Testis (tissue), 3 donors: Measurements from ENCODE around the gene RERE. TPM values are rescaled to one million over a fixed set of nuclear protein-coding genes. Genes with fewer than 3 reads are reported as not detected.

Experiments
- DNase-seq: peaks from one replicate; pipeline ENCODE4 v3.0.0-alpha.2; 2019
- H3K27ac ChIP-seq, 2 donors: fragments of 200-600 bp; sonication (generic); one replicate each; pipeline ENCODE4 v1.5.1; 2019
- H3K27me3 ChIP-seq: fragments of 200-600 bp; sonication (generic); one replicate; pipeline ENCODE4 v1.5.1; 2019
- H3K36me3 ChIP-seq: fragments of 200-600 bp; sonication (generic); one replicate; pipeline ENCODE4 v1.5.1; 2017; ENCODE audit warnings: low read depth; ENCODE audit errors: missing control alignments
- H3K4me1 ChIP-seq: fragments of 200-600 bp; sonication (generic); one replicate; pipeline ENCODE4 v1.5.1; 2019
- H3K4me3 ChIP-seq, 2 donors: fragments of 200-600 bp; sonication (generic); one replicate each; pipeline ENCODE4 v1.5.1; 2017 to 2019
- H3K9me3 ChIP-seq: fragments of 200-600 bp; sonication (generic); one replicate; pipeline ENCODE4 v1.5.1; 2017
- POLR2A ChIP-seq: fragments of 450-650 bp; IDR thresholded peaks from one replicate; pipeline ENCODE4 v1.6.1; 2017; ENCODE audit warnings: antibody characterized with exemption, mild to moderate bottlenecking, moderate library complexity
- WGBS, 2 donors: methylation state at CpG; one replicate each; pipeline ENCODE4 v1.1.5; 2018; 5-methylcytosine and 5-hydroxymethylcytosine counted together
- intact Hi-C: fragments of 100-400 bp; cut with DNase I; formaldehyde crosslinking; loops from one replicate; pipeline ENCODE4 v1.15.1; 2023; ENCODE audit warnings: low total_unique reads
- polyA plus RNA-seq: library from polyadenylated mRNA; stranded (reverse); fragments of 350-450 nt; fragmentation: Illumina TruSeq; extraction: RNeasy Lipid Tissue Mini Kit (QIAGEN cat#74804); gene quantifications from one replicate; pipeline ENCODE4 v1.2.3, GENCODE V29; 2014; ENCODE audit warnings: low read depth, low replicate concordance; ENCODE audit not compliant: insufficient read depth
- total RNA-seq, 2 donors: library from RNA; depleted of rRNA; stranded (reverse); fragments of >200 nt; gene quantifications; one replicate each; pipeline ENCODE4 v1.2.3, GENCODE V29; 2016
- TF ChIP-seq, protein P1 (sequence below), 3 experiments: fragments of 450-650 bp in 2 of 3; fragments of 200-600 bp in 1 of 3; sonication (generic) in 1 of 3; IDR thresholded peaks; one replicate each; pipeline ENCODE4 v1.5.1; 2016 to 2019; ENCODE audit warnings: antibody characterized with exemption in 3 of 3, mild to moderate bottlenecking in 2 of 3, moderate library complexity in 1 of 3

The RERE gene
- total and polyA plus RNA-seq, 3 donors from 2014 or later = 90.8 to 229 (median 203) TPM

- peaks cover 50% of the 10 kb centered on the region for H3K4me1 ChIP-seq
- peak overlapping the region; percentile 62 to 65 for H3K27ac ChIP-seq
- no peak overlapping the region for H3K4me3 ChIP-seq
- intact Hi-C loops = no loop called here
- WGBS, 2 donors = 48 to 57% methylated on average over 8 of the region's 8 CpGs
- DNase-seq = no peak
- H3K27me3 ChIP-seq = no peaks in the 10 kb centered on the region
- H3K36me3 ChIP-seq = no peaks in the 10 kb centered on the region
- H3K9me3 ChIP-seq = no peaks in the 10 kb centered on the region
- TF ChIP-seq, protein P1, sequence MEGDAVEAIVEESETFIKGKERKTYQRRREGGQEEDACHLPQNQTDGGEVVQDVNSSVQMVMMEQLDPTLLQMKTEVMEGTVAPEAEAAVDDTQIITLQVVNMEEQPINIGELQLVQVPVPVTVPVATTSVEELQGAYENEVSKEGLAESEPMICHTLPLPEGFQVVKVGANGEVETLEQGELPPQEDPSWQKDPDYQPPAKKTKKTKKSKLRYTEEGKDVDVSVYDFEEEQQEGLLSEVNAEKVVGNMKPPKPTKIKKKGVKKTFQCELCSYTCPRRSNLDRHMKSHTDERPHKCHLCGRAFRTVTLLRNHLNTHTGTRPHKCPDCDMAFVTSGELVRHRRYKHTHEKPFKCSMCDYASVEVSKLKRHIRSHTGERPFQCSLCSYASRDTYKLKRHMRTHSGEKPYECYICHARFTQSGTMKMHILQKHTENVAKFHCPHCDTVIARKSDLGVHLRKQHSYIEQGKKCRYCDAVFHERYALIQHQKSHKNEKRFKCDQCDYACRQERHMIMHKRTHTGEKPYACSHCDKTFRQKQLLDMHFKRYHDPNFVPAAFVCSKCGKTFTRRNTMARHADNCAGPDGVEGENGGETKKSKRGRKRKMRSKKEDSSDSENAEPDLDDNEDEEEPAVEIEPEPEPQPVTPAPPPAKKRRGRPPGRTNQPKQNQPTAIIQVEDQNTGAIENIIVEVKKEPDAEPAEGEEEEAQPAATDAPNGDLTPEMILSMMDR (IDR thresholded peaks at IDR 0.05) = no peak
- no peak for TF ChIP-seq POLR2A
Measured at GRCh38 chr1:8363186-8363766, 454.2 kb downstream of the RERE start.

- intact Hi-C loops = no loop called here
- Histone ChIP-seq H3K36me3 (no peaks in the 10 kb centered on the region), H3K27me3 (no peaks in the 10 kb centered on the region), H3K4me1 (peaks cover 50% of the 10 kb centered on the region), H3K4me3 (no peak overlapping the region), H3K27ac (peak overlapping the region; percentile 62 to 65), H3K9me3 (no peaks in the 10 kb centered on the region)
- 65 to 82% methylated on average over 13 of the region's 13 CpGs for WGBS, 2 donors
- TF ChIP-seq, protein P1 (IDR thresholded peaks at IDR 0.05) = no peak
- DNase-seq = no peak
Measured at GRCh38 chr1:8362701-8363101, 454.7 kb downstream of the RERE start.

- Histone ChIP-seq H3K4me1 (peaks cover 51% of the 10 kb centered on the region), H3K9me3 (no peaks in the 10 kb centered on the region), H3K27me3 (no peaks in the 10 kb centered on the region), H3K36me3 (no peaks in the 10 kb centered on the region), H3K4me3 (no peak overlapping the region), H3K27ac (peak overlapping the region in 1 of 2 donors; percentile 20)
- no peak for DNase-seq
- WGBS, 2 donors = 68 to 80% methylated on average over 5 to 21 of the region's 21 CpGs
- intact Hi-C loops = no loop called here
- TF ChIP-seq, protein P1 (IDR thresholded peaks at IDR 0.05) = no peak
- TF ChIP-seq POLR2A = no peak
Measured at GRCh38 chr1:8361198-8361849, 456.1 kb downstream of the RERE start.

GRCh38 chr1:8360493-8361197, 456.8 kb downstream of the RERE start:
- Histone ChIP-seq H3K4me1 (peaks cover 51% of the 10 kb centered on the region), H3K9me3 (no peaks in the 10 kb centered on the region), H3K36me3 (no peaks in the 10 kb centered on the region), H3K27ac (peak overlapping the region in 1 of 2 donors; percentile 20), H3K4me3 (no peak overlapping the region), H3K27me3 (no peaks in the 10 kb centered on the region)
- DNase-seq = no peak
- TF ChIP-seq POLR2A = no peak
- TF ChIP-seq, protein P1 (IDR thresholded peaks at IDR 0.05) = no peak
- 87 to 94% methylated on average over 21 to 26 of the region's 26 CpGs for WGBS, 2 donors
- intact Hi-C loops = no loop called here
